ENCODE data around the gene XRCC5.
A peak's percentile ranks its signal among the peaks of the same experiment; 100 is the strongest.
"Not testable (repeated sequence)": the region's sequence is repeated elsewhere in the genome, so short reads cannot be mapped to it uniquely, and the experiment has no call there.

XRCC5 gene

GRCh38 chr2:216206041-216206703, 97.0 kb downstream of the XRCC5 start:
- DNase-seq: peak; percentile 55

DNA sequence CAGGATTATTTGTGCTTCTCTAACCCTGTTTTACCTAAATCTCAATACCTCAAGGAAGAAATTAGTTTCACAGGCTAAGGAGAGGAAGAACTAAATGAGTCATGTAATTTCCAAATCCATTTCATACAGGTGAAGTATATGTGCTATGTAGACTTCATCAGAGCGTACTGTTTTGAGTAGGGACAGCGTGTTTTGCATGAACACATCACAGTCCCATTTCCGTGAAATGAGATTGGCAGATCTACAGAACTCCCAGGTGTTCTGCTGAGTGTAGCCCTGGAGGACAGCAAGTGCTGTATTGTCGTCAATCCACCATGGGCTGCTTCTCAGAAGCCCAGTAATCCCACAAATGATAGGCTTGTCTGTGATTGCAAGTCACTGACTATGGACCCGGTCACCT, 97.7 kb downstream of the XRCC5 start:
- DNase-seq: no peak

- DNase-seq: not testable (repeated sequence)
These were observed 99.5 kb downstream of the XRCC5 start for GRCh38 chr2:216208661-216209060.

- no peak for DNase-seq
These were observed 101.8 kb downstream of the XRCC5 start for GRCh38 chr2:216210701-216211540.

DNA sequence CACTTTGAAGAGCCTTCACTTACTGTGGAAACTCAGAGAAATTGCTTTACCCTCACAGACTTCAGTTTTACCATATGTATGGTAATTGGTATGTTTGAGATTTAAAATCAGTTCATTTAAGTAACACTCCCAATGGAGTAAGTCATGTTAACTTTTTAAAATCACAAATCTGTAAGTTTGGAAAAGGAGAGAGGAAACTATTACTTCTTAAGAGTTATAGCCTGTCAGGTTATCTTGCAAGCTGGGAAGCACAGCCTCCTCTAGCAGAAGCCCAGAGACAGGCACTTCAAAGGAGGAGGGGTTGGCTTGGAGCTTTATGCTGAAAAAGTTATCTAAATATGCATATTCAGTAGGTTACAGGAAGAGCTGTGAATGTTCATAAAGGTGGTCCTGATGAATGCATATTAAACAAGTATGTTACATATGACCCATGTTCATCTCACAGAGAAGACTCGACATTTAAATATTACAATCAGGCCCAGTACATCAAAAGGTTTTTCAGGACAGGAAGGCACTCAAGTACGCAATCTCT, 102.5 kb downstream of the XRCC5 start:
- no peak for DNase-seq

DNA sequence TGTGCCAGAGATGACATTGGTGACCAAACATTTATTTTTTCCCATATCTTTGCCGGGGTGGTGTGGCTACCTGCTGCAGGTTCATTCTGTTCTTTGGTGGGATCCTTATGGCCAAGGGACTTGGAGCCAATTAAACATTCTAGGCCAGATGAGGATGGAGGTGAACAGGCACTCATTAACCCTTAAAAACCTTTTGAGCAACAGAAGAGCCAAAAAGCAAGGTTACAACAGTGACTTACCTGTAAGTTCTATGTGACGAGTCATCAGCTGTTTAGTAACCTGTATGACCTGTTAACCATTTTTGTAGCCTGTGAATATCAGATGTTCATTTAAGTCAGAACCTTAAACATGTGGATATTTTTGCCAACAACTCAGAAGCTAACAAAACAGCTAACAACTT, 105.6 kb downstream of the XRCC5 start:
- no peak for DNase-seq

GRCh38 chr2:216215658-216216390, 106.7 kb downstream of the XRCC5 start:
- DNase-seq: no peak

- DNase-seq: no peak
These were observed 108.1 kb downstream of the XRCC5 start for GRCh38 chr2:216216951-216217903.

GRCh38 chr2:216217904-216218260, 108.7 kb downstream of the XRCC5 start:
- DNase-seq: no peak

DNA sequence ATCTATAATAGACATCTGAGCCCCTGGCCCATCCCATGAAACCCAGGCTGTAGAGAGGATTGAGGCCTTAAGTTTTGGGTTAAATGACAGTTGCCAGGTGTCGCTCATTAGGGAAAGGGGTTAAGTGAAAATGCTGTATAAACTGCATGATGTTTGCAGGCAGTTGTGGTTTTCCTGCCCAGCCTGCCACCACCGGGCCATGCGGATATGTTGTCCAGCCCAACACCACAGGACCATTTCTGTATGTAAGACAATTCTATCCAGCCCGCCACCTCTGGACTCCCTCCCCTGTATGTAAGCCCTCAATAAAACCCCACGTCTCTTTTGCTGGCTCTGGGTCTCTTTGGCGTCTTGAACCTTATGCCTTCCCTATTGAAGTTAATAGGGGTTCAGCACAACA, 110.7 kb downstream of the XRCC5 start:
- DNase-seq: no peak

GRCh38 chr2:216220976-216221375, 111.8 kb downstream of the XRCC5 start:
- no peak for DNase-seq

- DNase-seq: peak; percentile 13
These were observed 112.7 kb downstream of the XRCC5 start for GRCh38 chr2:216221811-216222210.

- DNase-seq: peak; percentile 27
These were observed 113.7 kb downstream of the XRCC5 start for GRCh38 chr2:216222650-216223352.

- no peak for DNase-seq
These were observed 115.2 kb downstream of the XRCC5 start for GRCh38 chr2:216224388-216224787.

GRCh38 chr2:216229277-216229914, 120.2 kb downstream of the XRCC5 start:
- no peak for DNase-seq

GRCh38 chr2:216231867-216232266, 122.7 kb downstream of the XRCC5 start:
- DNase-seq: no peak

- DNase-seq: no peak
These were observed 123.6 kb downstream of the XRCC5 start for GRCh38 chr2:216232721-216233120.

DNA sequence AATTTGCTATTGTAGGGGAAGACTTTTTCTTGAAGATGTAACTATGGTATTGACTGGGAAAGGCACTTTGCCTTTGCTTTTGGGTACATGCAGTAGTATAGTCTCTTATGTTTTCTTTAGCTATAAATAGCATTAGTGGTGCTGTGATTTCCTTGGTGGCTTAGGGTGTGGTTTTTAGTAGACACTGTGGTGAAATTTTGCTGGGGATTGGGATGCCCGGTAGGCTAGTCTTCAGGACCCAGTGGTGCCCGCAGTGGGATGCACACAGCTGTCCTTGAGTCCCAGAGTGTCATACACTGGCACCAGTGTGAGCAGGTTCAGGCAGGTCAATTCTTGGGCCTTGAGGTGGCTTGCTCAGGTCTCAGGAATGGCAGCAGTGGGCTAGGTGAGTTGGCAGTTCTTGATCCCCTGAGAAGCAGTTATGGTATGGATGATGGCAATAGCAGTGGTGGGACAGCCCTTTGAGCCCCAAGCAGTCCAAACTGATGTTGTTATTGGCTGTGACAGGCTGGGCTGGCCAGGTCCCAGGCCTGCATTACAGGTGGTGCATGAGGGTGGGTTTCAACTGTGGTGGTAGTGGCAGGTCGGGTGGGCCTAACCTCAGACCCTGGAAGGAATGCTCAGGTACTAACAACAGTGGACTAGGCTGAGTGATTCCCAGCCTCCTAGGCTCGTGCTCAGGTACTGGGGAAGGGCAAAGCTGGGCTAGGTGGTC, 124.3 kb downstream of the XRCC5 start:
- no peak for DNase-seq

DNA sequence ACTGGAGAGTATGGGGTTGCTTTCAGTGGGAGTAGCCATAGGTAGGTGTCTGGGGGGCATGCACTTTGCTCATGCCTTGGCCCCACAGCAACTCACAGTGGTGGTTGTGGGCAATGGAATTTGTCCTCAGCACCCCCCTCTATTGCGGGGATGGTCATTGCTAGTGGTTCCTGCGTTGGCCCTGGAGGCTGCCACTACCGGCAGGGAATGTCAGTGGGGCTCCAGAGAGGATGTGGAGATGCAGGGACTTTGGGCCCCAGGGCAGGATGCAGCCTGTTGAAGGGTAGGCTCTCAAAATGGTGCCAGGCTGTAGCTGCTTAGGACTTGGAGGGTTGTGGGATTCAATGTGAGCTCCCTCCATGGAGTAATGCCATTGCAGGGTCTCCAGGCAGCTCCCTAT, 125.0 kb downstream of the XRCC5 start:
- no peak for DNase-seq

GRCh38 chr2:216235462-216235861, 126.3 kb downstream of the XRCC5 start:
- DNase-seq: no peak

Measured in inflammatory macrophage treated with lipopolysaccharide for 4 hours (primary cell).